Neuronal stem cell (in vitro differentiated cells): ENCODE results near the gene PROZ.
A peak's percentile ranks its signal among the peaks of the same experiment; 100 is the strongest.

Experiments
- DNase-seq: peaks from one replicate; pipeline ENCODE4 v3.0.0-alpha.2; 2013; ENCODE audit warnings: low spot score
- H2AFZ ChIP-seq: one replicate; pipeline ENCODE4 v1.6.1; 2013; ENCODE audit warnings: mild to moderate bottlenecking, low read length, inconsistent platforms
- H2AK5ac ChIP-seq: 2 replicates; pipeline ENCODE4 v1.6.1; 2013; ENCODE audit warnings: low read depth, mild to moderate bottlenecking, inconsistent platforms, low read length, moderate library complexity, mixed read lengths
- H2BK120ac ChIP-seq: 2 replicates; pipeline ENCODE4 v1.6.1; 2013; ENCODE audit warnings: low read depth, mild to moderate bottlenecking, inconsistent platforms, low read length, moderate library complexity, mixed read lengths
- H2BK12ac ChIP-seq: one replicate; pipeline ENCODE4 v1.6.1; 2013; ENCODE audit warnings: low read length, inconsistent platforms
- H2BK15ac ChIP-seq: 2 replicates; pipeline ENCODE4 v1.6.1; 2013; ENCODE audit warnings: mild to moderate bottlenecking, low read length, inconsistent platforms, mixed read lengths
- H2BK5ac ChIP-seq: one replicate; pipeline ENCODE4 v1.6.1; 2013; ENCODE audit warnings: inconsistent platforms, mild to moderate bottlenecking, low read length, moderate library complexity
- H3K14ac ChIP-seq: one replicate; pipeline ENCODE4 v1.6.1; 2013; ENCODE audit warnings: low read length, inconsistent platforms
- H3K18ac ChIP-seq: 2 replicates; pipeline ENCODE4 v1.6.1; 2013; ENCODE audit warnings: low read length, inconsistent platforms
- H3K23ac ChIP-seq: 2 replicates; pipeline ENCODE4 v1.6.1; 2013; ENCODE audit warnings: low read depth, mild to moderate bottlenecking, mixed read lengths, low read length, inconsistent platforms; ENCODE audit not compliant: poor library complexity
- H3K27ac ChIP-seq: replicated peaks from 3 replicates; pipeline ENCODE4 v1.5.1; 2013; ENCODE audit warnings: low read length, inconsistent platforms
- H3K27me3 ChIP-seq, 3 experiments: 2 replicates each; pipeline ENCODE4 v1.6.1; 2013; ENCODE audit warnings: low read length in 3 of 3, mild to moderate bottlenecking in 2 of 3, inconsistent platforms in 1 of 3, low read depth in 1 of 3, mixed read lengths in 1 of 3, moderate library complexity in 1 of 3; ENCODE audit not compliant: control insufficient read depth in 3 of 3, insufficient read depth in 3 of 3
- H3K36me3 ChIP-seq, 2 donors: replicated peaks in 1 of 2; 2 replicates each; pipeline ENCODE4 v1.6.1; 2013; ENCODE audit warnings: low read length in 2 of 2; ENCODE audit not compliant: control insufficient read depth in 2 of 2, insufficient read depth in 2 of 2
- H3K4ac ChIP-seq: 2 replicates; pipeline ENCODE4 v1.6.1; 2013; ENCODE audit warnings: inconsistent platforms, mild to moderate bottlenecking, low read length, moderate library complexity
- H3K4me1 ChIP-seq, 2 donors: 1 replicate in 1 of 2; 2 replicates in 1 of 2; pipeline ENCODE4 v1.6.1; 2013; ENCODE audit warnings: low read length in 2 of 2, low read depth in 1 of 2; ENCODE audit not compliant: control insufficient read depth in 2 of 2, insufficient read depth in 1 of 2
- H3K4me2 ChIP-seq: one replicate; pipeline ENCODE4 v1.6.1; 2013; ENCODE audit warnings: mild to moderate bottlenecking, low read length, inconsistent platforms; ENCODE audit not compliant: insufficient read depth, poor library complexity, severe bottlenecking
- H3K4me3 ChIP-seq, 2 donors: 2 replicates each; pipeline ENCODE4 v1.5.1; 2013; ENCODE audit warnings: low read length in 2 of 2, mild to moderate bottlenecking in 2 of 2, inconsistent platforms in 1 of 2, moderate library complexity in 1 of 2
- H3K79me1 ChIP-seq: one replicate; pipeline ENCODE4 v1.6.1; 2013; ENCODE audit warnings: low read depth, mild to moderate bottlenecking, inconsistent platforms, low read length, moderate library complexity
- H3K9ac ChIP-seq: one replicate; pipeline ENCODE4 v1.6.1; 2013; ENCODE audit warnings: mild to moderate bottlenecking, low read depth, low read length, inconsistent platforms; ENCODE audit not compliant: poor library complexity
- H3K9me3 ChIP-seq, 2 donors: replicated peaks in 1 of 2; 2 replicates each; pipeline versions ENCODE3 to v1.6.1; 2013; ENCODE audit warnings: low read length in 2 of 2, mild to moderate bottlenecking in 2 of 2, inconsistent platforms in 1 of 2, low read depth in 1 of 2, mixed read lengths in 1 of 2, moderate library complexity in 1 of 2; ENCODE audit not compliant: control insufficient read depth in 2 of 2, insufficient read depth in 1 of 2
- H4K8ac ChIP-seq: one replicate; pipeline ENCODE4 v1.6.1; 2013; ENCODE audit warnings: low read depth, mild to moderate bottlenecking, inconsistent platforms, low read length, moderate library complexity
- H4K91ac ChIP-seq: one replicate; pipeline ENCODE4 v1.6.1; 2013; ENCODE audit warnings: low read length, low read depth, mild to moderate bottlenecking, inconsistent platforms; ENCODE audit not compliant: poor library complexity
- WGBS, 2 donors: extraction: QIAGEN DNeasy Blood & Tissue Kit; methylation state at CpG; one replicate each; pipeline ENCODE4 v1.1.7; 2013; ENCODE audit warnings: missing lambda C conversion rate in 2 of 2, mixed read lengths in 1 of 2; ENCODE audit not compliant: insufficient read length in 2 of 2, insufficient replicate concordance in 1 of 2; ENCODE audit errors: extremely low coverage in 2 of 2; 5-methylcytosine and 5-hydroxymethylcytosine counted together

Gene PROZ

GRCh38 chr13:113148940-113149503, 9.4 kb upstream of the PROZ start:
- no peak overlapping the region for H4K91ac ChIP-seq
- no peak overlapping the region for H2BK120ac ChIP-seq
- no peak overlapping the region for H3K4ac ChIP-seq
- peaks cover 9 to 11% of the 10 kb centered on the region in 2 donors for H3K4me1 ChIP-seq
- no peak overlapping the region for H3K4me2 ChIP-seq
- H3K18ac ChIP-seq = peak overlapping the region; percentile 53
- peaks cover 0 to 19% (median 18%) of the 10 kb centered on the region in 3 experiments for H3K27me3 ChIP-seq
- H2AK5ac ChIP-seq = no peak overlapping the region
- peak overlapping the region; percentile 35 for H2BK15ac ChIP-seq
- H2BK5ac ChIP-seq = peak overlapping the region; percentile 72
- no peak overlapping the region for H2BK12ac ChIP-seq
- H3K79me1 ChIP-seq = no peaks in the 10 kb centered on the region
- no peaks in the 10 kb centered on the region for H3K36me3 ChIP-seq
- H3K23ac ChIP-seq = peak overlapping the region; percentile 76
- H3K14ac ChIP-seq = peak overlapping the region; percentile 25
- H3K4me3 ChIP-seq = no peak overlapping the region
- no peak overlapping the region for H3K9ac ChIP-seq
- H3K27ac ChIP-seq = no peak overlapping the region
- no peak overlapping the region for H4K8ac ChIP-seq
- DNase-seq = no peak
- H2AFZ ChIP-seq = no peak overlapping the region
- WGBS, 2 donors = no CpG with 5 or more reads among the region's 38 CpGs
- H3K9me3 ChIP-seq = no peaks in the 10 kb centered on the region

GRCh38 chr13:113149711-113150549, 8.5 kb upstream of the PROZ start:
- no peak overlapping the region for H3K4me2 ChIP-seq
- H3K27ac ChIP-seq = no peak overlapping the region
- H2BK5ac ChIP-seq = no peak overlapping the region
- no peak overlapping the region for H4K8ac ChIP-seq
- H3K18ac ChIP-seq = no peak overlapping the region
- no peaks in the 10 kb centered on the region for H3K36me3 ChIP-seq
- H3K9me3 ChIP-seq = no peaks in the 10 kb centered on the region
- peaks cover 9 to 14% of the 10 kb centered on the region in 2 donors for H3K4me1 ChIP-seq
- H4K91ac ChIP-seq = no peak overlapping the region
- no peak overlapping the region for H3K4me3 ChIP-seq
- H3K4ac ChIP-seq = no peak overlapping the region
- WGBS, 2 donors = no CpG with 5 or more reads among the region's 26 CpGs
- DNase-seq = no peak
- peaks cover 0 to 19% (median 18%) of the 10 kb centered on the region in 3 experiments for H3K27me3 ChIP-seq
- H3K23ac ChIP-seq = no peak overlapping the region
- no peak overlapping the region for H3K14ac ChIP-seq
- no peak overlapping the region for H2AFZ ChIP-seq
- peak overlapping the region; percentile 18 for H3K9ac ChIP-seq
- no peaks in the 10 kb centered on the region for H3K79me1 ChIP-seq
- no peak overlapping the region for H2AK5ac ChIP-seq
- no peak overlapping the region for H2BK15ac ChIP-seq
- peak overlapping the region; percentile 19 for H2BK120ac ChIP-seq
- H2BK12ac ChIP-seq = no peak overlapping the region

GRCh38 chr13:113150550-113151365, 7.7 kb upstream of the PROZ start:
- no peak overlapping the region for H3K4me2 ChIP-seq
- no peak overlapping the region for H2AFZ ChIP-seq
- peak overlapping the region; percentile 32 for H2AK5ac ChIP-seq
- H3K27ac ChIP-seq = no peak overlapping the region
- H2BK120ac ChIP-seq = no peak overlapping the region
- H3K27me3 ChIP-seq = peaks cover 0 to 19% (median 18%) of the 10 kb centered on the region in 3 experiments
- H3K4ac ChIP-seq = no peak overlapping the region
- H3K9me3 ChIP-seq = no peaks in the 10 kb centered on the region
- no peak overlapping the region for H3K14ac ChIP-seq
- no peaks in the 10 kb centered on the region for H3K79me1 ChIP-seq
- no peak overlapping the region for H3K4me3 ChIP-seq
- H3K18ac ChIP-seq = no peak overlapping the region
- no peak overlapping the region for H4K91ac ChIP-seq
- WGBS, 2 donors = no CpG with 5 or more reads among the region's 31 CpGs
- no peak for DNase-seq
- H4K8ac ChIP-seq = no peak overlapping the region
- no peak overlapping the region for H3K9ac ChIP-seq
- no peak overlapping the region for H3K23ac ChIP-seq
- H3K4me1 ChIP-seq = peaks cover 9 to 14% of the 10 kb centered on the region in 2 donors
- H3K36me3 ChIP-seq = no peaks in the 10 kb centered on the region
- H2BK5ac ChIP-seq = no peak overlapping the region
- H2BK15ac ChIP-seq = peak overlapping the region; percentile 86
- H2BK12ac ChIP-seq = no peak overlapping the region
